Measurements from ENCODE around the gene EMX2.

- TF ChIP-seq CTCF (IDR thresholded peaks at IDR 0.05; ENCODE audit: low read depth, low read length, poor library complexity, severe bottlenecking) (peak; percentile 88), EZH2phosphoT487 (IDR thresholded peaks at IDR 0.05; ENCODE audit: borderline replicate concordance, low read length) (no peak)
Observed at GRCh38 chr10:117496616-117497028, 45.9 kb upstream of the EMX2 start.
